ENCODE measurements around the gene CDIPT. TPM values are rescaled to one million over a fixed set of nuclear protein-coding genes. Genes with fewer than 3 reads are reported as not detected.

CDIPT gene
- total RNA-seq, 1 donor from 2014 or later: 88.1 TPM

GRCh38 chr16:29820271-29820701 lies 42.7 kb downstream of the CDIPT start, which contains the start of gene MVP:
TSS of gene MVP (plus strand) at chr16:29820462. CDS start at chr16:29830550, 10,088 bp downstream.
- no peak for FAIRE-seq
- Histone ChIP-seq H3K4me3 (ENCODE audit: insufficient read depth, low read depth, low read length) (peak within 1 kb of the TSS; percentile 85), H3K9me3 (ENCODE audit: insufficient read depth, low read depth, low read length) (no peaks in the 10 kb centered on the region), H3K36me3 (ENCODE audit: insufficient read depth, low read length) (peaks cover 4% of the 10 kb centered on the region), H3K4me2 (ENCODE audit: low read length) (peak within 1 kb of the TSS; percentile 92), H3K27me3 (ENCODE audit: insufficient read depth, low read length) (no peaks in the 10 kb centered on the region), H2AFZ (ENCODE audit: low read depth, low read length) (no peak within 1 kb of the TSS), H3K9ac (ENCODE audit: low read length) (peak within 1 kb of the TSS; percentile 79), H3K27ac (ENCODE audit: low read depth, low read length) (peak within 1 kb of the TSS; percentile 86), H3K4me1 (ENCODE audit: insufficient read depth, low read length) (peaks cover 56% of the 10 kb centered on the region), H3K79me2 (ENCODE audit: insufficient read depth, low read length) (peaks cover 88% of the 10 kb centered on the region), H4K20me1 (ENCODE audit: insufficient read depth, low read length) (peaks cover 15% of the 10 kb centered on the region)
- Mint-ChIP-seq H3K27me3 (ENCODE audit: low read depth, unreplicated experiment) (no peaks in the 10 kb centered on the region), H3K27ac (ENCODE audit: unreplicated experiment) (peak within 1 kb of the TSS; percentile 15), H3K9me3 (ENCODE audit: unreplicated experiment) (no peaks in the 10 kb centered on the region), H3K4me3 (ENCODE audit: unreplicated experiment) (peak within 1 kb of the TSS; percentile 87), H3K36me3 (ENCODE audit: low read depth, unreplicated experiment) (peaks cover 8% of the 10 kb centered on the region), H3K4me1 (ENCODE audit: low read depth, unreplicated experiment) (peaks cover 31% of the 10 kb centered on the region)
- no peak for DNase-seq (ENCODE audit: low read depth)
- TF ChIP-seq CTCF (IDR thresholded peaks at IDR 0.05; ENCODE audit: insufficient read depth, low read depth, low read length) (no peak), EZH2 (IDR thresholded peaks at IDR 0.05; ENCODE audit: insufficient read depth, low read length) (no peak)

GRCh38 chr16:29819506-29819905 lies 43.5 kb downstream of the CDIPT start:
- Histone ChIP-seq H3K79me2 (ENCODE audit: insufficient read depth, low read length) (peaks cover 82% of the 10 kb centered on the region), H3K27me3 (ENCODE audit: insufficient read depth, low read length) (no peaks in the 10 kb centered on the region), H3K4me1 (ENCODE audit: insufficient read depth, low read length) (peaks cover 52% of the 10 kb centered on the region), H3K36me3 (ENCODE audit: insufficient read depth, low read length) (peaks cover 4% of the 10 kb centered on the region), H3K27ac (ENCODE audit: low read depth, low read length) (no peak overlapping the region), H2AFZ (ENCODE audit: low read depth, low read length) (no peak overlapping the region), H3K4me3 (ENCODE audit: insufficient read depth, low read depth, low read length) (peak overlapping the region; percentile 85), H3K9me3 (ENCODE audit: insufficient read depth, low read depth, low read length) (no peaks in the 10 kb centered on the region), H3K9ac (ENCODE audit: low read length) (peak overlapping the region; percentile 79), H4K20me1 (ENCODE audit: insufficient read depth, low read length) (peaks cover 9% of the 10 kb centered on the region), H3K4me2 (ENCODE audit: low read length) (peak overlapping the region; percentile 92)
- FAIRE-seq (no peak), DNase-seq (ENCODE audit: low read depth) (no peak)
- Mint-ChIP-seq H3K9me3 (ENCODE audit: unreplicated experiment) (no peaks in the 10 kb centered on the region), H3K27me3 (ENCODE audit: low read depth, unreplicated experiment) (no peaks in the 10 kb centered on the region), H3K27ac (ENCODE audit: unreplicated experiment) (no peak overlapping the region), H3K4me1 (ENCODE audit: low read depth, unreplicated experiment) (peaks cover 26% of the 10 kb centered on the region), H3K4me3 (ENCODE audit: unreplicated experiment) (peak overlapping the region; percentile 87), H3K36me3 (ENCODE audit: low read depth, unreplicated experiment) (peaks cover 8% of the 10 kb centered on the region)
- TF ChIP-seq CTCF (IDR thresholded peaks at IDR 0.05; ENCODE audit: insufficient read depth, low read depth, low read length) (no peak), EZH2 (IDR thresholded peaks at IDR 0.05; ENCODE audit: insufficient read depth, low read length) (no peak)

- no peak overlapping the region for H3K9ac ChIP-seq (ENCODE audit: low read length)
- Mint-ChIP-seq H3K4me3 (ENCODE audit: unreplicated experiment) (peak overlapping the region; percentile 89), H3K27ac (ENCODE audit: unreplicated experiment) (peak overlapping the region; percentile 28), H3K27me3 (ENCODE audit: low read depth, unreplicated experiment) (no peaks in the 10 kb centered on the region), H3K4me1 (ENCODE audit: low read depth, unreplicated experiment) (peaks cover 30% of the 10 kb centered on the region), H3K36me3 (ENCODE audit: low read depth, unreplicated experiment) (peaks cover 8% of the 10 kb centered on the region), H3K9me3 (ENCODE audit: unreplicated experiment) (no peaks in the 10 kb centered on the region)
- peaks cover 6% of the 10 kb centered on the region for H4K20me1 ChIP-seq (ENCODE audit: insufficient read depth, low read length)
- H2AFZ ChIP-seq (ENCODE audit: low read depth, low read length): no peak overlapping the region
- peaks cover 40% of the 10 kb centered on the region for H3K4me1 ChIP-seq (ENCODE audit: insufficient read depth, low read length)
- H3K9me3 ChIP-seq (ENCODE audit: insufficient read depth, low read depth, low read length): no peaks in the 10 kb centered on the region
- TF ChIP-seq CTCF (IDR thresholded peaks at IDR 0.05; ENCODE audit: insufficient read depth, low read depth, low read length) (no peak), EZH2 (IDR thresholded peaks at IDR 0.05; ENCODE audit: insufficient read depth, low read length) (no peak)
- peak overlapping the region; percentile 34 for H3K4me2 ChIP-seq (ENCODE audit: low read length)
- no peak overlapping the region for H3K4me3 ChIP-seq (ENCODE audit: insufficient read depth, low read depth, low read length)
- H3K27me3 ChIP-seq (ENCODE audit: insufficient read depth, low read length): no peaks in the 10 kb centered on the region
- peaks cover 4% of the 10 kb centered on the region for H3K36me3 ChIP-seq (ENCODE audit: insufficient read depth, low read length)
- H3K27ac ChIP-seq (ENCODE audit: low read depth, low read length): no peak overlapping the region
- peaks cover 71% of the 10 kb centered on the region for H3K79me2 ChIP-seq (ENCODE audit: insufficient read depth, low read length)
- DNase-seq (ENCODE audit: low read depth) (no peak), FAIRE-seq (no peak)
Observed at GRCh38 chr16:29818082-29818481, 44.9 kb downstream of the CDIPT start.
